CD14-positive monocyte (primary cell): ENCODE measurements around the gene UGT8. TPM values are rescaled to one million over a fixed set of nuclear protein-coding genes. Genes with fewer than 3 reads are reported as not detected.

ENCODE experiments used
- DNase-seq, 3 donors: peaks; one replicate each; pipeline ENCODE4 v3.0.0-alpha.2; 2011 to 2022
- H2AFZ ChIP-seq: 2 replicates; pipeline ENCODE4 v1.6.0; 2012; ENCODE audit warnings: mild to moderate bottlenecking, low read depth, low read length, inconsistent platforms; ENCODE audit not compliant: insufficient read depth, poor library complexity, severe bottlenecking
- H3K27ac ChIP-seq, 2 donors: 1 replicate in 1 of 2; 2 replicates in 1 of 2; pipeline ENCODE4 v1.5.1; 2012 to 2013; ENCODE audit warnings: low read length in 2 of 2, control low read depth in 1 of 2, inconsistent platforms in 1 of 2, low read depth in 1 of 2, mild to moderate bottlenecking in 1 of 2
- H3K27me3 ChIP-seq, 2 donors: one replicate each; pipeline versions ENCODE4 v1.6.0 to v1.6.1; 2011 to 2013; ENCODE audit warnings: low read length in 2 of 2; ENCODE audit not compliant: control insufficient read depth in 2 of 2, insufficient read depth in 2 of 2
- H3K36me3 ChIP-seq, 2 donors: replicated peaks in 1 of 2; 1 replicate in 1 of 2; 2 replicates in 1 of 2; pipeline versions ENCODE4 v1.5.1 to v1.6.1; 2012 to 2013; ENCODE audit warnings: low read length in 2 of 2, control low read depth in 1 of 2, inconsistent platforms in 1 of 2, mild to moderate bottlenecking in 1 of 2; ENCODE audit not compliant: insufficient read depth in 2 of 2, control insufficient read depth in 1 of 2
- H3K4me1 ChIP-seq, 2 donors: 1 replicate in 1 of 2; 2 replicates in 1 of 2; pipeline versions ENCODE4 v1.5.1 to v1.6.1; 2012 to 2013; ENCODE audit warnings: low read length in 2 of 2, control low read depth in 1 of 2, inconsistent platforms in 1 of 2, mild to moderate bottlenecking in 1 of 2, moderate library complexity in 1 of 2; ENCODE audit not compliant: insufficient read depth in 2 of 2, control insufficient read depth in 1 of 2
- H3K4me2 ChIP-seq: replicated peaks from 2 replicates; pipeline ENCODE3; 2012; ENCODE audit warnings: low read length, moderate library complexity, mild to moderate bottlenecking; ENCODE audit not compliant: poor library complexity, severe bottlenecking; ENCODE audit errors: extremely low read depth
- H3K4me3 ChIP-seq, 3 experiments: fragments of 200-600 bp in 1 of 3; sonication (generic) in 1 of 3; replicated peaks in 1 of 3; 1 replicate in 2 of 3; 2 replicates in 1 of 3; pipeline ENCODE4 v1.5.1; 2011 to 2013; ENCODE audit warnings: low read length in 3 of 3, mild to moderate bottlenecking in 3 of 3, control low read depth in 2 of 3, low read depth in 2 of 3, inconsistent platforms in 1 of 3, moderate library complexity in 1 of 3
- H3K79me2 ChIP-seq: 2 replicates; pipeline ENCODE4 v1.6.0; 2012; ENCODE audit warnings: mild to moderate bottlenecking, control low read depth, inconsistent platforms, low read length, moderate library complexity; ENCODE audit not compliant: insufficient read depth
- H3K9ac ChIP-seq: 2 replicates; pipeline ENCODE4 v1.6.0; 2017; ENCODE audit warnings: low read length, mild to moderate bottlenecking; ENCODE audit not compliant: insufficient read depth, poor library complexity, severe bottlenecking
- H3K9me3 ChIP-seq, 2 donors: replicated peaks in 1 of 2; 1 replicate in 1 of 2; 2 replicates in 1 of 2; pipeline versions ENCODE4 v1.5.1 to v1.6.1; 2012 to 2013; ENCODE audit warnings: low read length in 2 of 2, control low read depth in 1 of 2; ENCODE audit not compliant: control insufficient read depth in 1 of 2, insufficient read depth in 1 of 2
- H4K20me1 ChIP-seq: 2 replicates; pipeline ENCODE4 v1.6.0; 2012; ENCODE audit warnings: mild to moderate bottlenecking, low read length, control low read depth, moderate library complexity; ENCODE audit not compliant: insufficient read depth
- H3K27ac Mint-ChIP-seq, 7 donors: one replicate each; pipeline ENCODE4 v1.8.0; 2020; ENCODE audit warnings: mild to moderate bottlenecking in 7 of 7, mixed read lengths in 7 of 7, moderate library complexity in 6 of 7, inconsistent platforms in 2 of 7
- H3K27me3 Mint-ChIP-seq, 3 donors: one replicate each; pipeline ENCODE4 v1.8.0; 2021 to 2022; ENCODE audit warnings: low read depth in 3 of 3, mild to moderate bottlenecking in 3 of 3, mixed read lengths in 3 of 3, moderate library complexity in 3 of 3, inconsistent platforms in 1 of 3
- H3K36me3 Mint-ChIP-seq, 2 donors: one replicate each; pipeline ENCODE4 v1.8.0; 2020; ENCODE audit warnings: mixed read lengths in 2 of 2, inconsistent platforms in 1 of 2, mild to moderate bottlenecking in 1 of 2
- H3K4me1 Mint-ChIP-seq: one replicate; pipeline ENCODE4 v1.8.0; 2020; ENCODE audit warnings: mild to moderate bottlenecking, mixed read lengths
- H3K4me3 Mint-ChIP-seq, 2 donors: one replicate each; pipeline ENCODE4 v1.8.0; 2020; ENCODE audit warnings: mild to moderate bottlenecking in 2 of 2, mixed read lengths in 2 of 2, moderate library complexity in 1 of 2
- H3K9me3 Mint-ChIP-seq, 7 donors: one replicate each; pipeline ENCODE4 v1.8.0; 2020 to 2022; ENCODE audit warnings: mixed read lengths in 7 of 7, mild to moderate bottlenecking in 6 of 7, moderate library complexity in 6 of 7, inconsistent platforms in 2 of 7
- WGBS: methylation state at CpG from one replicate; pipeline ENCODE4 v1.1.5; 2013; ENCODE audit warnings: missing lambda C conversion rate; ENCODE audit not compliant: insufficient coverage; 5-methylcytosine and 5-hydroxymethylcytosine counted together
- intact Hi-C, 2 donors: fragments of 100-400 bp; cut with micrococcal nuclease; formaldehyde crosslinking; loops; one replicate each; pipeline versions ENCODE4 v1.15.0 to v1.15.1; 2023
- polyA plus RNA-seq, 3 donors: library from polyadenylated mRNA; depleted of rRNA in 1 of 3; unstranded in 2 of 3; stranded (reverse) in 1 of 3; fragments of 300-500 nt in 2 of 3; fragments of >200 nt in 1 of 3; fragmentation: Illumina TruSeq in 2 of 3; gene quantifications; 1 replicate in 2 of 3; 2 replicates in 1 of 3; pipeline ENCODE4 v1.2.3, GENCODE V29; 2012 to 2021
- TF ChIP-seq, protein P1 (sequence below): fragments of 200-600 bp; IDR thresholded peaks from one replicate; pipeline ENCODE4 v1.8.0; 2022; ENCODE audit warnings: antibody characterized with exemption, mild to moderate bottlenecking

Gene UGT8
- polyA plus RNA-seq, 3 donors, result not detected

DNA sequence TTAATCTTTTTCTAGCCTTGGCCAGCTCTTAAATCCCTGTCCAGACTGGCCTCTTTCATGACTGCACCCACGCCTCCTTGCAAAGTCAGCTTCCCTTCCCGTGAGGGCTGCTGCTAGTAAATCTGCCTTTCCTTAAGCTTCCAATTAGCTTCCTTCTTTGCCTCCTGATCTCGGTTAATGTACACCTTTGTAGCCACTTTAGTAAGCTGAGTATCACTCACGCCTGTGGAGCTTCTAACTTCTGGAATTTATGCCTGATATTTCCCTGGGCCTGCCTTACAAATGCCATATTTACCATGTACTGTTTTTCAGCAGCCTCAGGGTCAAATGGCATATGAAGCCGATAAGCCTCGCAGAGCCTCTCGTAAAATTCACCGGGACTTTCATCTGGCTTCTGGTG is 5.1 kb upstream of the UGT8 start:
- Mint-ChIP-seq H3K9me3 (peaks cover 4 to 12% (median 7%) of the 10 kb centered on the region in 7 donors), H3K27me3 (peaks cover 11 to 20% (median 19%) of the 10 kb centered on the region in 3 donors), H3K36me3 (no peaks in the 10 kb centered on the region), H3K4me3 (no peak overlapping the region), H3K4me1 (peaks cover 4% of the 10 kb centered on the region), H3K27ac (no peak overlapping the region)
- H3K36me3 ChIP-seq, result no peaks in the 10 kb centered on the region
- no peak overlapping the region for H2AFZ ChIP-seq
- H3K9me3 ChIP-seq, result peaks cover 0 to 8% of the 10 kb centered on the region in 2 donors
- no peak overlapping the region for H3K4me3 ChIP-seq
- no peak overlapping the region for H3K9ac ChIP-seq
- H3K27me3 ChIP-seq, result peaks cover 14 to 21% of the 10 kb centered on the region in 2 donors
- intact Hi-C loops, result no loop called here
- H3K79me2 ChIP-seq, result no peaks in the 10 kb centered on the region
- DNase-seq, result no peak
- WGBS, result 82% methylated on average over 8 of the region's 8 CpGs
- no peaks in the 10 kb centered on the region for H3K4me1 ChIP-seq
- no peak overlapping the region for H3K27ac ChIP-seq
- H3K4me2 ChIP-seq, result no peak overlapping the region
- no peaks in the 10 kb centered on the region for H4K20me1 ChIP-seq
- TF ChIP-seq, protein P1, sequence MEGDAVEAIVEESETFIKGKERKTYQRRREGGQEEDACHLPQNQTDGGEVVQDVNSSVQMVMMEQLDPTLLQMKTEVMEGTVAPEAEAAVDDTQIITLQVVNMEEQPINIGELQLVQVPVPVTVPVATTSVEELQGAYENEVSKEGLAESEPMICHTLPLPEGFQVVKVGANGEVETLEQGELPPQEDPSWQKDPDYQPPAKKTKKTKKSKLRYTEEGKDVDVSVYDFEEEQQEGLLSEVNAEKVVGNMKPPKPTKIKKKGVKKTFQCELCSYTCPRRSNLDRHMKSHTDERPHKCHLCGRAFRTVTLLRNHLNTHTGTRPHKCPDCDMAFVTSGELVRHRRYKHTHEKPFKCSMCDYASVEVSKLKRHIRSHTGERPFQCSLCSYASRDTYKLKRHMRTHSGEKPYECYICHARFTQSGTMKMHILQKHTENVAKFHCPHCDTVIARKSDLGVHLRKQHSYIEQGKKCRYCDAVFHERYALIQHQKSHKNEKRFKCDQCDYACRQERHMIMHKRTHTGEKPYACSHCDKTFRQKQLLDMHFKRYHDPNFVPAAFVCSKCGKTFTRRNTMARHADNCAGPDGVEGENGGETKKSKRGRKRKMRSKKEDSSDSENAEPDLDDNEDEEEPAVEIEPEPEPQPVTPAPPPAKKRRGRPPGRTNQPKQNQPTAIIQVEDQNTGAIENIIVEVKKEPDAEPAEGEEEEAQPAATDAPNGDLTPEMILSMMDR, result no peak

DNA sequence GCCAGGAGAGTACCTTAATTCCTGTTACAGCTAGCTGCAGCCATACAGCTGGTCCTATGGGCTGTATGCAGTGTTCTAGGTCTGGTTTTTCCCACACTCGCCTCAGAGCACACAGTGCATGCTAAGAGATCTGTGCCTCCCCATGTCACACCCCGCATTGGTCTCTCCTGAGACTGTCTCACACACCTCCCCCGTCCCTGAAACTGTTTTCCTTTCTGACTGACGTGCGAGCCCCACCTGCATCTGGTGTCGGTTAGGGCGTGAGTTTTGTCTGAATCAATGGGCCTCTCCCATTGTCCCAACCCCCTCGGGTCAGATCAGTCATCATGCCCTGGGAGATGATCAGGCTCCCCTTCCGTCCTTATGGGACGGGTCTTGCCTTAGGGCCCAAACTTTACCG is 3.4 kb upstream of the UGT8 start:
- intact Hi-C loops, result no loop called here
- Mint-ChIP-seq H3K36me3 (no peaks in the 10 kb centered on the region), H3K27me3 (peaks cover 27 to 36% (median 34%) of the 10 kb centered on the region in 3 donors), H3K27ac (no peak overlapping the region), H3K4me1 (peaks cover 7% of the 10 kb centered on the region), H3K9me3 (peaks cover 4 to 26% (median 7%) of the 10 kb centered on the region in 7 donors), H3K4me3 (no peak overlapping the region)
- no peak for DNase-seq
- no peak overlapping the region for H3K4me3 ChIP-seq
- peaks cover 27 to 37% of the 10 kb centered on the region in 2 donors for H3K27me3 ChIP-seq
- H2AFZ ChIP-seq, result no peak overlapping the region
- H3K9ac ChIP-seq, result no peak overlapping the region
- no peaks in the 10 kb centered on the region for H4K20me1 ChIP-seq
- no peak overlapping the region for H3K4me2 ChIP-seq
- H3K9me3 ChIP-seq, result peaks cover 8% of the 10 kb centered on the region in 2 donors
- 85% methylated on average over 9 of the region's 11 CpGs for WGBS
- no peaks in the 10 kb centered on the region for H3K79me2 ChIP-seq
- H3K4me1 ChIP-seq, result no peaks in the 10 kb centered on the region
- no peaks in the 10 kb centered on the region for H3K36me3 ChIP-seq
- TF ChIP-seq, protein P1, result no peak
- H3K27ac ChIP-seq, result no peak overlapping the region
